DOHH2 (cell line): ENCODE data around the gene CCL21.

Source experiments
- H3F3A ChIP-seq: fragments of 200-600 bp; sonication (generic), shearing (Covaris generic); 2 replicates; pipeline ENCODE4 v1.6.0; 2016; ENCODE audit warnings: antibody characterized with exemption, mild to moderate bottlenecking; ENCODE audit not compliant: control insufficient read depth, insufficient read depth
- H3K27ac ChIP-seq: fragments of 200-600 bp; sonication (generic); 2 replicates; pipeline ENCODE4 v1.5.1; 2014; ENCODE audit warnings: low read depth, mild to moderate bottlenecking, low read length, moderate library complexity
- H3K27me3 ChIP-seq: fragments of 200-600 bp; sonication (generic); 2 replicates; pipeline ENCODE4 v1.6.1; 2014; ENCODE audit warnings: mild to moderate bottlenecking, low read length, mixed read lengths; ENCODE audit not compliant: control insufficient read depth
- H3K36me3 ChIP-seq: fragments of 200-600 bp; sonication (generic); 2 replicates; pipeline ENCODE4 v1.6.1; 2014; ENCODE audit warnings: mild to moderate bottlenecking, low read length, moderate library complexity, mixed read lengths; ENCODE audit not compliant: control insufficient read depth
- H3K4me1 ChIP-seq: fragments of 200-600 bp; sonication (generic); 2 replicates; pipeline ENCODE4 v1.6.1; 2014; ENCODE audit warnings: mild to moderate bottlenecking, low read length, mixed read lengths; ENCODE audit not compliant: control insufficient read depth
- H3K4me2 ChIP-seq: fragments of 200-600 bp; sonication (generic); 2 replicates; pipeline ENCODE4 v1.6.0; 2014; ENCODE audit warnings: mild to moderate bottlenecking, low read length, moderate library complexity
- H3K4me3 ChIP-seq: fragments of 200-600 bp; sonication (generic); 2 replicates; pipeline ENCODE4 v1.5.1; 2014; ENCODE audit warnings: mild to moderate bottlenecking, low read length, mixed read lengths
- H3K79me2 ChIP-seq: fragments of 200-600 bp; sonication (generic); 2 replicates; pipeline ENCODE4 v1.6.1; 2014; ENCODE audit warnings: mild to moderate bottlenecking, low read length, mixed read lengths; ENCODE audit not compliant: control insufficient read depth
- H3K9me2 ChIP-seq: fragments of 200-600 bp; sonication (generic); replicated peaks from 2 replicates; pipeline ENCODE4 v1.6.1; 2014; ENCODE audit warnings: mild to moderate bottlenecking, low read length, mixed read lengths; ENCODE audit not compliant: control insufficient read depth
- H3K9me3 ChIP-seq: fragments of 200-600 bp; sonication (generic); 2 replicates; pipeline ENCODE4 v1.6.1; 2014; ENCODE audit warnings: antibody characterized with exemption, low read length, mixed read lengths; ENCODE audit not compliant: control insufficient read depth, insufficient read depth
- H4K20me1 ChIP-seq: fragments of 200-600 bp; sonication (generic); 2 replicates; pipeline ENCODE4 v1.6.0; 2014; ENCODE audit warnings: low read depth, mild to moderate bottlenecking, antibody characterized with exemption, low read length, moderate library complexity; ENCODE audit not compliant: control insufficient read depth, insufficient read depth
- CTCF ChIP-seq: fragments of 200-600 bp; sonication (generic); IDR thresholded peaks from one replicate; pipeline ENCODE4 v1.5.1; 2014; ENCODE audit warnings: antibody characterized with exemption, mild to moderate bottlenecking, low read depth, low read length; ENCODE audit not compliant: poor library complexity, severe bottlenecking
- EZH2phosphoT487 ChIP-seq: fragments of 200-600 bp; sonication (generic); IDR thresholded peaks from 2 replicates; pipeline ENCODE4 v1.6.1; 2017; ENCODE audit warnings: borderline replicate concordance, mild to moderate bottlenecking, antibody characterized with exemption, low read length, moderate library complexity, mixed read lengths

Gene CCL21

GRCh38 chr9:34659592-34660253 is 50.2 kb downstream of the CCL21 start:
- Histone ChIP-seq H3K27me3 (peaks cover 17% of the 10 kb centered on the region), H3K9me3 (no peaks in the 10 kb centered on the region), H4K20me1 (no peaks in the 10 kb centered on the region), H3K36me3 (no peaks in the 10 kb centered on the region), H3K4me2 (no peak overlapping the region), H3K4me3 (no peak overlapping the region), H3F3A (no peaks in the 10 kb centered on the region), H3K27ac (no peak overlapping the region), H3K9me2 (no peaks in the 10 kb centered on the region), H3K79me2 (no peaks in the 10 kb centered on the region), H3K4me1 (peaks cover 3% of the 10 kb centered on the region)
- TF ChIP-seq CTCF: no peak
- no peak for TF ChIP-seq EZH2phosphoT487
